Stimulated activated naive CD8-positive, alpha-beta T cell treated with anti-CD3 and anti-CD28 coated beads, Interleukin-15, Interleukin-2, amounts not matched to agents 100 ng/mL and 50 ng/mL, for 24 hours (primary cell): ENCODE measurements around the gene ZMIZ1.

Source experiments
- H3K27ac Mint-ChIP-seq: one replicate; pipeline ENCODE4 v1.8.0; 2021; ENCODE audit warnings: mild to moderate bottlenecking, mixed read lengths
- H3K27me3 Mint-ChIP-seq: one replicate; pipeline ENCODE4 v1.8.0; 2021; ENCODE audit warnings: mixed read lengths
- H3K36me3 Mint-ChIP-seq: one replicate; pipeline ENCODE4 v1.8.0; 2021; ENCODE audit warnings: low read depth, mixed read lengths
- H3K4me1 Mint-ChIP-seq: one replicate; pipeline ENCODE4 v1.8.0; 2021; ENCODE audit warnings: low read depth, mixed read lengths
- H3K4me3 Mint-ChIP-seq: one replicate; pipeline ENCODE4 v1.8.0; 2021; ENCODE audit warnings: mild to moderate bottlenecking, mixed read lengths
- H3K9me3 Mint-ChIP-seq: one replicate; pipeline ENCODE4 v1.8.0; 2021; ENCODE audit warnings: mixed read lengths

Gene ZMIZ1

GRCh38 chr10:79351332-79351731 lies 282.6 kb downstream of the ZMIZ1 start:
- no peak overlapping the region for H3K4me3 Mint-ChIP-seq
- H3K4me1 Mint-ChIP-seq: peaks cover 66% of the 10 kb centered on the region
- H3K36me3 Mint-ChIP-seq: peaks cover 76% of the 10 kb centered on the region
- H3K9me3 Mint-ChIP-seq: no peaks in the 10 kb centered on the region
- H3K27ac Mint-ChIP-seq: no peak overlapping the region
- H3K27me3 Mint-ChIP-seq: no peaks in the 10 kb centered on the region

DNA sequence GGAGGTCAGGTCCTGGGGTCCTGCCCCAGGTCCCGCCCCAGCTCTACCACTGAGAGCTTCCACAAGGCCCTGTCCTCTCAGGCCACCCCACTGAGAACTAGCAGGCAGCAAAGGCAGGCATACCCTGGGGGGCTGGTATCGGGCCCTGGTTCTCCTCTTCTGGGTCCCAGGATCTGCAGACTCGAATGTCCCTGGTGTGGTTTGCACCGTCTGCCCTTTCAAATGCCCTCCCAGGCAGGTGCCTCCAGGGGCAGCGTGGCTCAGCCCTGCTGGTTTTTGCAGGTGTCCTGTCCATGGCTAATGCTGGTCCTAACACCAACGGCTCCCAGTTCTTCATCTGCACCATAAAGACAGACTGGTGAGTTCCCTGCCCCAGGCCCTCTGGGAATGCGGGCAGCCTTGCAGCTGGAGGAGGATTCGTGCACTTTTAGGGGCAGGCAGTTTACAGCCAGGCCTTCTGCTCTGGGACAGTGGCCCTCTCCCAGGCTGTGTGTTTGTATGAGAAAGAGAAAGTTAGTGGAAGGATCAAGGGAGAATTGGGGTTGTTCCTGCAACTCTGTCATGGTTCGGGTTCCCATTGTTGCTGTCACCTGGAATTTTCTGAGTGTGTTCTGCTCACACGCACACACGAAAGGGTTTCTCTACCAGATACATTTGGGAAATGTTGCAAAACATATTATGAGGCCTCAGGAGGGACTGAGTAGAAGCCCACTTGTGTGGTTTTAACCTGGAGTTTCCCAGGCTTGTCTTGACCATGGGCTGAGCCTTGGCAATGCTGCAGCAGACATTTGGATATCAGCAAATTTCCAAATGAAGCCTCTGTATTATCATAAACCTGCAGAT lies 283.5 kb downstream of the ZMIZ1 start:
- no peaks in the 10 kb centered on the region for H3K27me3 Mint-ChIP-seq
- H3K4me3 Mint-ChIP-seq: no peak overlapping the region
- H3K9me3 Mint-ChIP-seq: no peaks in the 10 kb centered on the region
- H3K27ac Mint-ChIP-seq: no peak overlapping the region
- peaks cover 62% of the 10 kb centered on the region for H3K4me1 Mint-ChIP-seq
- peaks cover 80% of the 10 kb centered on the region for H3K36me3 Mint-ChIP-seq

DNA sequence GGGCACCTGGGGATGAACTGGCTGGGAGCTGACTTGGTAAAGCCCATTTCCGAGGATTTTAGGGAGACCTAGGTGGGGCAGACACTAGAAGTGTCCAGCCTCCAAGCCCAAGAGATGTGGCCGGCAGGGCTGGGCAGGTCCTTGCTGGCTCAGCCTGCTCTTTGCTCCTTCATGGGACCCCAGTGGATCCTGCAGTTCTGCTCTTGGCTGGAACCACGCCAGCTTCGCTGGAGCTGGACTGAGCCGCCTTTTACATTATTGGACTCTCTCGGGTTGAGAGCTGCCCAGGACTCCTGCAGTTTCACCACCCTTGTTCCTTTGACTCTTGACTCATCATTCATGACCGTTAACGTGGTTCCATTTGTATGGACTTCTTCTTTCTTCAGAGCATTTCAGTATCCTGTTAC lies 284.2 kb downstream of the ZMIZ1 start:
- no peaks in the 10 kb centered on the region for H3K9me3 Mint-ChIP-seq
- H3K4me1 Mint-ChIP-seq: peaks cover 62% of the 10 kb centered on the region
- H3K36me3 Mint-ChIP-seq: peaks cover 80% of the 10 kb centered on the region
- H3K27me3 Mint-ChIP-seq: no peaks in the 10 kb centered on the region
- no peak overlapping the region for H3K27ac Mint-ChIP-seq
- H3K4me3 Mint-ChIP-seq: no peak overlapping the region

DNA sequence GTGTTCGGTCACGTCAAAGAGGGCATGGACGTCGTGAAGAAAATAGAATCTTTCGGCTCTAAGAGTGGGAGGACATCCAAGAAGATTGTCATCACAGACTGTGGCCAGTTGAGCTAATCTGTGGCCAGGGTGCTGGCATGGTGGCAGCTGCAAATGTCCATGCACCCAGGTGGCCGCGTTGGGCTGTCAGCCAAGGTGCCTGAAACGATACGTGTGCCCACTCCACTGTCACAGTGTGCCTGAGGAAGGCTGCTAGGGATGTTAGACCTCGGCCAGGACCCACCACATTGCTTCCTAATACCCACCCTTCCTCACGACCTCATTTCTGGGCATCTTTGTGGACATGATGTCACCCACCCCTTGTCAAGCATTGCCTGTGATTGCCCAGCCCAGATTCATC lies 285.0 kb downstream of the ZMIZ1 start:
- Mint-ChIP-seq H3K4me1 (peaks cover 56% of the 10 kb centered on the region), H3K27me3 (no peaks in the 10 kb centered on the region), H3K9me3 (no peaks in the 10 kb centered on the region), H3K36me3 (peaks cover 74% of the 10 kb centered on the region), H3K27ac (no peak overlapping the region), H3K4me3 (peak overlapping the region; percentile 17)

- H3K27me3 Mint-ChIP-seq: no peaks in the 10 kb centered on the region
- no peak overlapping the region for H3K4me3 Mint-ChIP-seq
- H3K9me3 Mint-ChIP-seq: no peaks in the 10 kb centered on the region
- H3K27ac Mint-ChIP-seq: peak overlapping the region; percentile 11
- H3K36me3 Mint-ChIP-seq: peaks cover 73% of the 10 kb centered on the region
- peaks cover 52% of the 10 kb centered on the region for H3K4me1 Mint-ChIP-seq
These were observed 285.4 kb downstream of the ZMIZ1 start for GRCh38 chr10:79354141-79354540.

DNA sequence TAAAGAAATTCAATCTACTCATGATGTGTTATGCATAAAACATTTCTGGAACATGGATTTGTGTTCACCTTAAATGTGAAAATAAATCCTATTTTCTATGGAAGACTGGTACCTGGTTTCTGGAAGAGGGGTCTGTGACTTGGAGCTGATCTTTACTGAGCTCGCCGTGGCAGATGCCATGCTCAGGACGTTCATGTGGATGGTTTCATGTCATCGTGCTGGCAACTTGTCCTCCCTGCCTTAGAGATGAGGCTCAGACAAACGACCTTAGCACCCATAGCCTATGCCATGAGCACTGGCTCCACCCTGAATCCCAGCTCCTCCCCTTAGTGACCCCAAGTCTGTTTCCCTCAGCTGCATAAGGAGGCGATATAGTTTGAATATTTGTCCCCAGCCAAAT lies 285.8 kb downstream of the ZMIZ1 start:
- H3K9me3 Mint-ChIP-seq: no peaks in the 10 kb centered on the region
- no peaks in the 10 kb centered on the region for H3K27me3 Mint-ChIP-seq
- H3K4me1 Mint-ChIP-seq: peaks cover 47% of the 10 kb centered on the region
- peak overlapping the region; percentile 11 for H3K27ac Mint-ChIP-seq
- H3K4me3 Mint-ChIP-seq: no peak overlapping the region
- peaks cover 68% of the 10 kb centered on the region for H3K36me3 Mint-ChIP-seq

- Mint-ChIP-seq H3K4me3 (no peak overlapping the region), H3K36me3 (peaks cover 59% of the 10 kb centered on the region), H3K4me1 (peaks cover 39% of the 10 kb centered on the region), H3K27me3 (no peaks in the 10 kb centered on the region), H3K27ac (peak overlapping the region; percentile 21), H3K9me3 (no peaks in the 10 kb centered on the region)
These were observed 286.8 kb downstream of the ZMIZ1 start for GRCh38 chr10:79355420-79356017.

DNA sequence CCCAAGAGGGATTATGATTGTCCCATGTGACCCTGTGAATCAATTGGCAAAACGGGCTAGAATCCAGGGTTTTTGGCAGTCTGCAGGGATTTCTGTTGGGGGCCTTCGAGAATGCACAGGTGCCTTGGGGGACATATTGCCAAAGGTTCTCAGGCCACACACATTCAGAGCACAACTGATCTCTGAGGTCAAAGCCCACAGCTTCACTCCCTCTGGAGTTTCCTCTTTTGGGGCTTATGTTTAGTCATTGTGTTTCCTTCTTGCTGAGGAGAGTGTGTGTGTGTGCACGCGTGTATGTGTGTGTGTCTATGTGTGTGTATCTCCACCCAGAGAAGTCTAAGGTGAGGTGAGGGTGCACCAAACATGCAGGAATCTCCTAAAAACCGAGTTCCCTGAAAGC lies 287.3 kb downstream of the ZMIZ1 start:
- Mint-ChIP-seq H3K9me3 (no peaks in the 10 kb centered on the region), H3K27me3 (no peaks in the 10 kb centered on the region), H3K36me3 (peaks cover 55% of the 10 kb centered on the region), H3K4me3 (no peak overlapping the region), H3K27ac (peak overlapping the region; percentile 21), H3K4me1 (peaks cover 34% of the 10 kb centered on the region)

GRCh38 chr10:79357180-79357579 lies 288.4 kb downstream of the ZMIZ1 start:
- Mint-ChIP-seq H3K9me3 (no peaks in the 10 kb centered on the region), H3K27ac (no peak overlapping the region), H3K27me3 (no peaks in the 10 kb centered on the region), H3K4me1 (peaks cover 40% of the 10 kb centered on the region), H3K4me3 (no peak overlapping the region), H3K36me3 (peaks cover 50% of the 10 kb centered on the region)

DNA sequence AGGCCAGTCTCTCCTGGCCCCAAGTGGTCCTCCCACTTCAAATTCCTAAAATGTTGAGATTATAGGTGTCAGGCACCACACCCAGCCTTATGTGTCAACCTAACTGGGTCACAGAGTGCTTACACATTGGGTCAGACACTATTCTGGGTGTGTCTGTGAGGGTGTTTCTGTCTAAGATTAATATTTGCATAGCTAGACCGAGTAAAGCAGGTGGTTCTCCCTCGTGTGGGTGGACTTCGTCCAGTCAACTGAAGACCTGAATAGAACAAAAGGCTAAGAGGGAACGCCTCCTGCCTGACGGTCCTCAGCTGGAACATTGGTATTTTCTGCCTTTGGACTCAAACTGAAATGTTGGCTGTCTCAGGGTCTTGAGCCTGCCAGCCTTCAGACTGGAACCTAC lies 290.0 kb downstream of the ZMIZ1 start:
- no peak overlapping the region for H3K27ac Mint-ChIP-seq
- peaks cover 37% of the 10 kb centered on the region for H3K36me3 Mint-ChIP-seq
- H3K4me3 Mint-ChIP-seq: no peak overlapping the region
- H3K4me1 Mint-ChIP-seq: peaks cover 30% of the 10 kb centered on the region
- H3K9me3 Mint-ChIP-seq: no peaks in the 10 kb centered on the region
- H3K27me3 Mint-ChIP-seq: no peaks in the 10 kb centered on the region

- peaks cover 18% of the 10 kb centered on the region for H3K4me1 Mint-ChIP-seq
- no peaks in the 10 kb centered on the region for H3K9me3 Mint-ChIP-seq
- peaks cover 26% of the 10 kb centered on the region for H3K36me3 Mint-ChIP-seq
- H3K4me3 Mint-ChIP-seq: no peak overlapping the region
- H3K27me3 Mint-ChIP-seq: no peaks in the 10 kb centered on the region
- H3K27ac Mint-ChIP-seq: no peak overlapping the region
These were observed 291.2 kb downstream of the ZMIZ1 start for GRCh38 chr10:79359816-79360498.

- H3K4me1 Mint-ChIP-seq: peaks cover 11% of the 10 kb centered on the region
- no peaks in the 10 kb centered on the region for H3K9me3 Mint-ChIP-seq
- H3K27me3 Mint-ChIP-seq: no peaks in the 10 kb centered on the region
- no peak overlapping the region for H3K27ac Mint-ChIP-seq
- H3K4me3 Mint-ChIP-seq: no peak overlapping the region
- peaks cover 18% of the 10 kb centered on the region for H3K36me3 Mint-ChIP-seq
These were observed 292.0 kb downstream of the ZMIZ1 start for GRCh38 chr10:79360499-79361342.

- Mint-ChIP-seq H3K27ac (no peak overlapping the region), H3K27me3 (no peaks in the 10 kb centered on the region), H3K4me1 (peaks cover 7% of the 10 kb centered on the region), H3K36me3 (peaks cover 9% of the 10 kb centered on the region), H3K4me3 (no peak overlapping the region), H3K9me3 (no peaks in the 10 kb centered on the region)
These were observed 293.1 kb downstream of the ZMIZ1 start for GRCh38 chr10:79361726-79362397.
